GM21381 (cell line): Measurements from ENCODE around the gene GTSE1.

Experiments
- ATAC-seq: cut with Tn5 transposase; IDR thresholded peaks from one replicate; pipeline ENCODE4 v1.9.1; 2021; ENCODE audit warnings: mild to moderate bottlenecking, moderate library complexity; ENCODE audit not compliant: unreplicated experiment

GTSE1 gene

DNA sequence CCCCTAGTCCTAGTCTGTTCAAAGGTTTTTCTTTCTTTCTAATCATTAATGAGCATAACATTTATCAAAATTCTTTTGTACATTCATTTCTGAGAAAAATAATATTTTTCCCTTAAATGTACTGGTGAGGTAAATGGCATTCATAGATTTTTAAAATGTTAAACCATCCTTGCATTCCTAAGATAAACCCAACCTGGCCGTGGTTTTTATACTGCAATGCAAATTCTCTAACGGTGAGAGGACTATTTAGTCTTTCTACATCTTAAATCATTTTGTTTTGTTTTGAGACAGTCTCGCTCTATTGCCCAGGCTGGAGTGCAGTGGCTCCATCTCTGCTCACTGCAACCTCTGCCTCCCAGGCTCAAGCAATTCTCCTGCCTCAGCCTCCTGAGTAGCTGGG is 79.4 kb downstream of the GTSE1 start:
- ATAC-seq = no peak

DNA sequence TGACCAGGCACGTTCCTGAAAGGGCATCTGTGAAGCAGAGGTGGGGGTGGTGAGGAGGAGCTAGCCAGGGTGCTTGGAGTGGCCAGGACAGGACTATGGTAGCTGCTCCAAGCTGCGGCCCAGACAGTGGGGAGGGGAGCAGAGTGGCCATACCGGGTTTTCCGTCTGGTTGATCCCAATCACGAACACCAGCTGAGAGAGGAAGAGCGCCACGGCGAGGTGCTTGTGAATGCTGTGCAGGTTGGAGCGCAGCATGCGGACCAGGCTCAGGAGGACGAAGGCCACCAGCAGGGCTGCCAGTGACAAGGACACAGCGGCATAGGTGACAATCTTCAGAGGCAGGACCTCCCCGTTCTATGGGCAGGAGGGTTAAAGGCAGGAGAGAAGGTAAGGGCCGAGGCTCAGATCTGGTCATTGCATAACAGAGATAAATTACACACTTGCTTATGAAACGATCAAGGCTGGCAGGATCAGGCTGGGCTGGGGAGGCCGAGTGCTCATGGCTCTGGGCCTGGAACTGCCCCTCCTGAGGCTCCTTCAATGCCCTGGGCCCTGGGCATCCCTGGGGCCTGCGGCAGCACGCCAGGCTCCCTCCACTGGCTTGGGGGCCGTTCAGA is 80.3 kb downstream of the GTSE1 start:
- ATAC-seq = no peak

DNA sequence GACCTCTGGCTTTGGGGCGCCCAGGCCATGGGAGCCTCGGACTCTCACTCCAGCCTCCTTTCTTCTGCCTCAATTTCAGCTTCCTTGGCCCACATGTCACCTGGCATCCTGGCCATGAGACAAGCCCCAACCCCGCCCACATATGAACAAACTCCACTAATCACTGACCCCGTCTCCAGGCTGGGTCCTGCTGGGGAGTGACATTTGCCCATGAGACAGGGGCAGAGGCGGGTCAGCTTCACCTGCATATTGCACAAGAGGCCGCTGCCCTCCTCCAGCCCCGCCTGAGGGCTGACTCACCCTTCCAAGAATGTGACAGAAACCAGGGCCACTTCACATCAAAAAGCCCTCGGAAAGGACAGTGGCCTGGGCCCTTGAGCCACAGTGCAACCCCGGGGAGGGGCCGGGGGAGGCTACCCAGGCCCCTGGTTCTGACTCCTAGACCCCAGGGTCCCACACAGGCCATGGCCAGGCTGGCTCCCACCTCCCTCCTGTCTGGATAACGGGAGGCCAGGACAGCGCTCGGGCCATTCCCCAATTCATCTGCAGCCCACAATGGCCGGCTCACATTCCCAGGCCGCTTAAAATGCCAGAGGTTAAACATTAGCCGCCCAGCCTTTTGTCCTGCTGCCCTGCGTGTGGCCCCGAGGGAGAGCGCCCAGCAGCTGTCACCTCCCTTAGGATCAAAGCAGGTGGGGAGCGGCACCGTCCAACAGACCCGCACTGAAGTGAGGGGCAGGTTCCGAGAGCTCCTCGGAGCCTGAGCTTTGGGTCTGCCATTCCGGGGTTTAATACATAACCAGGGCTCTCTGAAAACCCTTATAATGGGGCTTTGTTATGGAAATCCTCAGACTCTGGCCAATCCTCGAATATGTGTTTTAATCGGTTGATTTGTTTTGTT is 81.1 kb downstream of the GTSE1 start:
- ATAC-seq = no peak

DNA sequence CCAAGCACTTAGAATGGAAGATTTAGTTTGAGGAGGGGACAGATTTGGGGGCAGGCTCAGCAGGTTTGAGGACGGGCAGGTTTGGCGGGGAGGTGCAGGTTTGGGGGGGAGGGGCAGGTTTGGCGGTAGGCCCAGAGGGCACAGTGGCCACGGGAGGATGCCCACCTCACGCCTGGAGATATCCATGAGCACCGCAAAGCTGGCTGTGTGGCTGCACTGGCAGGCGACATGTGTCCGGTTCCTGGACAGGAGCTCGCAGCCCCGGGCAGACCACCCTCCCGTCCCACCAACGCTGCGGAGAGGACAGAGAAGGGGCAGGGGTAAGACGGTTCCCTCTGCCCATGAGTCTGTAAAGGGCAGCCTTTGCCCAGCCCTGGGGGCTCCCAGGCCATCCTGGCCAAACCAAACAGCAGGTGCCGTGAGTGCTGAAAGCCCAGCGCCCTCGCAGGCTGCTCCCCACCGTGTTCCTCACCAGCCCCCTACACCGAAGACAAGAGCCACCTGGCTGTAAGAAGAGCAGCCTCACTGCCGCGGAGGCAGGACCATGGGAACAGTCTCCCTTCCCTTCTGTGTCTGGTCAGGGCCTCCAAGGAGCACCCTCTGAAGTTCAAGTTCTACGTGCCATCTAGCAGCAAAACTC is 81.9 kb downstream of the GTSE1 start:
- ATAC-seq = no peak

DNA sequence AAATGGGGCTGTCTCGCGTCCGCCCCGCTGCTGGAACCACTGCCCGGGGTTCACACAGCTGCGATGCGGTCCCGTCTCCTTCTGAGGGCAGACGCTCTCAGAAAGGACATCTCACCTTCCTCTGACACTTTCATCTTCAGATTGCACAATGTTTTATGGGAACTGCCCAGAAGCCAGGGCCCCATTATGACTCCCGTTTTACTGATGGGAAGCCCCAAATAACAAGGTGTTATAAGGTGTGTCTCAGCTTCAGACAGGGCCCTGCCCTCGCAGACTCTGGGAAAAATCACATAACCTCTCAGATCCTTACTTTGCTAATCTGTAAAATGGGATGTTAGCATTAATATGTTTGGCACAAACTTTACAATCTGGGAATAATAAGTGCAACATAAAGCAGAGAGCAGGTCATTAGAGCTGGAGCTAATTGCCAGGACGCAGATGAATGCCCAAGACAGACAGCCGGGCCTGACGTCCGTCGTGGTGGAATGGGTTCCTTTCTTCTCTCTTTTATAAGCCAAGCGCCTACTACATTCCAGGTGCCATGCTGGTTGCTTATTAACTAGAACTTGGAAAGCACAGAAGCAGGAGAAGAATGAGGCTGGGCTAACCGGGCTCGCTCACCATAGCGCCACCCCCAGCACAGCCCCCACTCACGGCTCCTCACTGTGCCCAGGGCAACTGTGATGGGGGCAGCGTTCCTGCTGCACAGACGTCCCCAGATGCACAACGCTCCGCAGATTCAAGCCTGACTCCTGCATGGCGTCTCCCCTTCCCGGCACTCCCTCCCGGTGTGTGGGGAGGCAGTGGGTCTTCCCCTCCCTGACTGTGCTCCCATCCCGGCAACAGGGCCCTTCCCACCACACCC is 82.6 kb downstream of the GTSE1 start:
- no peak for ATAC-seq

DNA sequence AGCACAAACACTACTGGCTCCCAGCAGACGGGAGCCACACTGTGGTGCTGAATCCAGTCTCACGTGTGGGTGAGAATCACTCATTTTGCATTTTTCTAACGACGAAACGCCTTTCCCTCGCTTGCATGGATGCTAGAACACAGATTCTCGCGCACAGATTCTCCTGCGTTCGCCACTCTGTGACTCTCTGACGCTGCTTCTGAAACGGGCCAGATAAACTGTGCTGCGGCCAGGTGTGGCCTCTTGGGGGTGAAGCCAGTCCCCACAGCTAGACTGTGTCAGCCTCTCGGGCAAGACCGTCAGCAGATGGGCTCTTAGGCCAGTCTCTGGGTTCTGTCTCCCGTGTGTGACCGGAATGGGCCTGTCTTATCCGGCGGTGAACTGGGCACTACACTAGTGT is 83.4 kb downstream of the GTSE1 start:
- no peak for ATAC-seq
